Measurements from ENCODE around the gene MTRF1L. TPM values are rescaled to one million over a fixed set of nuclear protein-coding genes. Genes with fewer than 3 reads are reported as not detected.
A peak's percentile ranks its signal among the peaks of the same experiment; 100 is the strongest.

The MTRF1L gene
- total RNA-seq, 1 experiment from 2014 or later, result 8.0 TPM

- Histone ChIP-seq H3K27ac (peak overlapping the region; percentile 67), H3K9me3 (ENCODE audit: insufficient read depth, low read depth) (peaks cover 5% of the 10 kb centered on the region; the same call in 1 of the 2 replicates)
These were observed 60.1 kb downstream of the MTRF1L start for GRCh38 chr6:152942319-152942869.

GRCh38 chr6:152941746-152942145 lies 60.8 kb downstream of the MTRF1L start:
- Histone ChIP-seq H3K27ac (no peak overlapping the region), H2AFZ (no peak overlapping the region), H3F3A (ENCODE audit: insufficient read depth, low read depth) (peaks cover 15% of the 10 kb centered on the region), H3K36me3 (ENCODE audit: low read depth) (0 out of 2 replicates have a peak, but pooled peaks cover 4% of the 10 kb centered on the region), H3K4me3 (no peak overlapping the region), H3K9me3 (ENCODE audit: insufficient read depth, low read depth) (peaks cover 5% of the 10 kb centered on the region; the same call in 1 of the 2 replicates), H3K79me2 (ENCODE audit: low read depth) (no peaks in the 10 kb centered on the region), H4K20me1 (ENCODE audit: insufficient read depth) (no peaks in the 10 kb centered on the region), H3K27me3 (ENCODE audit: insufficient read depth, low read depth) (no peaks in the 10 kb centered on the region), H3K4me1 (replicated peaks; ENCODE audit: insufficient read depth) (peaks cover 33% of the 10 kb centered on the region), H3K4me2 (no peak overlapping the region), H3K9me2 (ENCODE audit: insufficient read depth) (no peaks in the 10 kb centered on the region)
- CTCF ChIA-PET, result no interaction called here
- intact Hi-C loops (cut with micrococcal nuclease; ENCODE audit: unreplicated experiment), result loop anchor here (10.0 kb wide), 2 partner anchors 457 to 667 kb away; no protein-coding TSS in a partner anchor
- no peak for DNase-seq
- TF ChIP-seq CTCF (conservative IDR thresholded peaks at IDR 0.05), result no peak
- no peak for TF ChIP-seq EZH2 (IDR thresholded peaks at IDR 0.05; ENCODE audit: low read depth)
- no TSS peak for BruUV-seq (replicated peaks)
- POLR2A ChIA-PET (ENCODE audit: unreplicated experiment), result no interaction called here

More at GRCh38 chr6:152942319-152942869, 60.1 kb downstream of the MTRF1L start:
- intact Hi-C loops (cut with micrococcal nuclease; ENCODE audit: unreplicated experiment), result loop anchor here (10.0 kb wide), 2 partner anchors 458 to 668 kb away; no protein-coding TSS in a partner anchor
- Histone ChIP-seq H3K4me2 (peak overlapping the region; percentile 53), H3F3A (ENCODE audit: insufficient read depth, low read depth) (peaks cover 15% of the 10 kb centered on the region), H3K9me2 (ENCODE audit: insufficient read depth) (no peaks in the 10 kb centered on the region), H3K79me2 (ENCODE audit: low read depth) (no peaks in the 10 kb centered on the region), H2AFZ (no peak overlapping the region), H4K20me1 (ENCODE audit: insufficient read depth) (no peaks in the 10 kb centered on the region), H3K4me3 (no peak overlapping the region), H3K4me1 (replicated peaks; ENCODE audit: insufficient read depth) (peaks cover 33% of the 10 kb centered on the region), H3K36me3 (ENCODE audit: low read depth) (0 out of 2 replicates have a peak, but pooled peaks cover 4% of the 10 kb centered on the region), H3K27me3 (ENCODE audit: insufficient read depth, low read depth) (no peaks in the 10 kb centered on the region)
- no TSS peak for BruUV-seq (replicated peaks)
- TF ChIP-seq EZH2 (IDR thresholded peaks at IDR 0.05; ENCODE audit: low read depth) (no peak), CTCF (conservative IDR thresholded peaks at IDR 0.05) (no peak)
- POLR2A ChIA-PET (ENCODE audit: unreplicated experiment), result no interaction called here
- DNase-seq, result no peak
- CTCF ChIA-PET, result no interaction called here

Other genes with a start within 250 kb of the MTRF1L start
- gene FBXO5, start 19.7 kb downstream of the MTRF1L start, total RNA-seq (2021), result 14.8 and 20.6 TPM in 2 replicates
- 0.70 and 0.80 TPM in 2 replicates for gene RGS17, start 128.6 kb upstream of the MTRF1L start, total RNA-seq (2021)